Measurements from ENCODE around the gene CAPN12.

Gene CAPN12

GRCh38 chr19:38723990-38724854 is 20.1 kb downstream of the CAPN12 start:
- no peak for DNase-seq (ENCODE audit: low spot score)

DNA sequence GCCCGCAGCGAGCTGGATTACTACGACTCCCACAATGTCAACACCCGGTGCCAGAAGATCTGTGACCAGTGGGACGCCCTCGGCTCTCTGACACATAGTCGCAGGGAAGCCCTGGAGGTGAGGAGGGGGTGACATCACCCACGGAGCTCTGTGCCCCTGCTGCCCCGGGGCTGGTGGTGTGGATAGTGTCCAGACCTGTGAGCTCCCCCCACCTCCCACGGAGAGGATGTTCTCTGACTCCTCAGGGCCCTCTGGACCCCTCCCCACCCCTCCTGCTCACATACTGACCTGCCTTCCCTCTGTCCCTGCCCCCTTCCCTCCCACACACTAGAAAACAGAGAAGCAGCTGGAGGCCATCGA is 20.7 kb downstream of the CAPN12 start:
- DNase-seq (ENCODE audit: low spot score) = no peak

DNA sequence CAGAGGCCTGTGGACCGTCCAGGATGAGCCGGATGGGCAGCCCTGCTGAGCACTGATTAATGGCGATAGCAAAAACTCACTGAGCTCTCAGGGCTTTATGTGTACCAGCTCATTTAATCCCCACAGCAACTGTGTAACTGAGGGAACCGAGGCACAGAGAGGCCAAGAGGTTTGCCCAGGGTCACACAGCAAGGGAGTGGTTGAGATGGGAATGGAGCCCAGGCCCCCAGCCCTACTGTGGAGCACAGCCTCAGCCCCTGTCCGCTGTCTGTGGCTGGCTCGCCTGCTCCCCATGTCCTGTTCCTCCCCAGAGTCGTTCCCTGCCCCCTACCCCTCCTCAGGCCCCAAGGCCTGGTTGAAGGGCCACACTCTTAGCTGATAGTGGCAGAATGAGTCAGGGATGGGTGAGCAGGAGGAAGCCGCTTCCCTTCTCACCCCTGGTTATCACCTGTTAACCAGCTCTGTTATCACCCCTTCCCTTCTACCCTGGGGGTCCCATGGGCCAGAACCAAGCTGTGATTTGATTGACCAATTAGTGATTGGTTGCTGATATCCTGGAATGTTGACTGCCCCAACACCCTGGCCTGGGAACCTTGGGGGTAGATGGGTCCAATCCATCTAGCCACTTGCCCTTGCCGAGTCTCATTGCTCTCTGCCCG is 21.2 kb downstream of the CAPN12 start:
- DNase-seq (ENCODE audit: low spot score) = no peak

DNA sequence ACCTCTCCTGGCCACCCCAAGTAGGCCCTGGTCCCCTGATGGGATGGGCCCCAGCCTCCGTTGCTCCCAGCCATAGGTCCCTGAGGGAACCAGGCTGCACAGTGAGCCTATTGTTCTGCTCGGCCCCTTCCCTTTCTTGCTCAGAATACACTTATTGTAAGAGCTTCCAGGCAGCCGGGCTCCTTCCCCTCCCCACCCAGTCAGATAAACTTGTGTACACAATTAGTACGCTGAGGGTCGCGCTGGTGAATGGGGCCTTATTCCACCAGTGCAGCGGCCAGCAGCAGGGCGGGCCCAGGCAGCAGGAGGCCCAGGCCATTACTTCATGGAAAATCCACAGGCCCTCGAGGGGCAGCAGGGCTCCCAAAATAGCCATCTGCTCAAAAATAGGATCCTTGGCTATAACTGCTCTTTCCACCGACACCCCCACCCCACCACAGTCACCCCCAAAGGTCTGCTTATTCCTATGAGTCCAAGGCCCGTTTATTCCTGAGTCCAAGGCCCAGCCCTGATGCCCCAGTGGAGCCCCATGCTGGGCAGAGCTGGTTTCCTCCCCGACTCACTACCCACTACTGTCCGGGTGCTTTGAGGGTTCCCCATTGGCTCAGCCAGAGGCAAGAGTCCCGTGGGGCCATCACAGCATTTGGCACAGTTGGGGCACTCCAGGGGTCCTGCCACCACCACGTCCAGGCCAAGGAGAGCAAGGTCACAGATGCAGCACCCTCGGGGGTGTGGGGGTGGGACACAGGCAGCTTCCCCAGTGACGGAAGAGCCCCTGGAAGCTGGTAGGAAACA is 22.1 kb downstream of the CAPN12 start:
- DNase-seq (ENCODE audit: low spot score) = no peak

DNA sequence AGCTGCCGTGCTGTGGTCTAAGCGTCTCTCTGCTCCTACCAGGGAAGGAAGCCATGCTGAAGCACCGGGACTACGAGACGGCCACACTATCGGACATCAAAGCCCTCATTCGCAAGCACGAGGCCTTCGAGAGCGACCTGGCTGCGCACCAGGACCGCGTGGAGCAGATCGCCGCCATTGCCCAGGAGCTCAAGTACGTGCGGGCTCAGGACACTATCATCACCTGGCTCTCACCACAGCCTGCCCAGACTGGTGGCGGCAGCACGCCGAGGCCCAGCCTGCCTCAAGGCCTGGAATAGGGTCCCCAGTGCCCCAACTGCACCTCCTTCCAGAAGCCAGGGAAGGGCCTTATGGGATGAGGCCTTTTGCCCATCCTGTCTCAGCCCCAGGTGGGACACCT is 22.8 kb downstream of the CAPN12 start:
- no peak for DNase-seq (ENCODE audit: low spot score)

DNA sequence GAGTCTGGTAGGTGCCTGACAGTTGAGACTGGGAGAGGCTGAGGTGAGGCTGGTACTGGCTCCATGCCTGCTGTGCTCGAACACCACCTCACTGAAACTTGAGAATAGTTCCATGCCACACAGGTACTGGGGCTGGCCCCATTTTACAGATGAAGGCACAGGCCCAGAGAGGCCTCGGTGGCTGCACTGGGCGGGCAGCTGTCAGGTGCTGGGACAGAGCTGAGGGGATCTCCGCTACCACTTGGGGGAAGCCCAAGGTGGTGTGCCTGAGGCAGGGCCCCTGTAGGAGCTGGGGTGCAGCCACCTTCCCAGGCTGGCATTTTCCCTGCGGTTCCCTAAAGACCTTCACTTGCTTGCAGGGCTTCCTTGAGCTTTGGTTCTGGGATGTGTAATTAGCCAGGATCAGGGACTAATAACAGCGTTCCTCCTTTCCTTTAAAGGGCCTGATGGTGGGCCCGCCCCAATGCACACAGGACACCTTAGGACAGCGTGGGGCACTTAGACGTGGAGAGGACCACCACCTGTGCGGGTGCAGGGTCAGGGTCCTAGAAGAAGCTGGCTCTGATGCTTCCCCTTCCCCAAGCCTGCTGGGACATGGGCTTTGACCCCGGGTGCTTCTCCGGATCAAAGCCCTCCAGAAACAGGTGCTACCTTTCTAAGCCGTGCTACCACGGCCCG is 23.6 kb downstream of the CAPN12 start:
- DNase-seq (ENCODE audit: low spot score) = no peak

DNA sequence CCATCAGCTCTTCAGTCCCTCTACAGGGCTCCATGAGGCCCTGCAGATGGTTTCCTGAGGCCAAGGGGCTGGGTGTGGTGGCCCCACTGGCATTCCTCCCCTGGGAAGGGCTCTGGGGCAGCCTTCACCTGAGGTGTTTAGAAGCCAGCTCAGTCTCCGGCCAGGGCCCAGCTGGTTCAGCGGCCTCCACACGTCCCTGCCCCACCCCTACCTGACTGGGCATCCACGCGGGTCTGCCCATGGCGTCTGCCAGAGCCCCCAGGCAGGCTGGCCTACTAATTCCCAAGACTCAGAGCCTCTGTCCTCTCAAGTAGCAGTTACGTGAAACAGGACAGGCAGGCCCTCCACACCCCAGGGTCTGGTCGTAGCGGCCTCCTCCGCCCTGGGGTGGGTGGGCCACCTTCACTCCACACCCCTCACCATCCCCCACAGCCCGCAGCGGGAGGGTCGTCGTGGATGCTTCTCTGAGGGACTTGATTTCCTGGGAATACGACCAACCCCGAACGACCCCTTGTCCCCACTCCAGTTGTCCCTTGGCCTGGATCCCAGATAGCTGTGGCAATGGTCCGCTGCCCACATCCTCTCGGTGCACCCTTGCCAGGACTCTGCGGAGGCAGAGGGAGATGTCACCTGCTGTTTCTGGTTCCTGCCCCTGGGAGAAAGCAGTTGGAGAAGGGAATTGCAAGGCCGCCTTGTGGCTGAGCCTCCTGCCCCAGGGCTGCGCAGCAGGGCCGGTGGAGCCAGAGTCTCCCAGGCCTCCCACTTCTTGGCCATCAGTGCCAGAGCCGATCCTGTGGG is 24.3 kb downstream of the CAPN12 start:
- no peak for DNase-seq (ENCODE audit: low spot score)

DNA sequence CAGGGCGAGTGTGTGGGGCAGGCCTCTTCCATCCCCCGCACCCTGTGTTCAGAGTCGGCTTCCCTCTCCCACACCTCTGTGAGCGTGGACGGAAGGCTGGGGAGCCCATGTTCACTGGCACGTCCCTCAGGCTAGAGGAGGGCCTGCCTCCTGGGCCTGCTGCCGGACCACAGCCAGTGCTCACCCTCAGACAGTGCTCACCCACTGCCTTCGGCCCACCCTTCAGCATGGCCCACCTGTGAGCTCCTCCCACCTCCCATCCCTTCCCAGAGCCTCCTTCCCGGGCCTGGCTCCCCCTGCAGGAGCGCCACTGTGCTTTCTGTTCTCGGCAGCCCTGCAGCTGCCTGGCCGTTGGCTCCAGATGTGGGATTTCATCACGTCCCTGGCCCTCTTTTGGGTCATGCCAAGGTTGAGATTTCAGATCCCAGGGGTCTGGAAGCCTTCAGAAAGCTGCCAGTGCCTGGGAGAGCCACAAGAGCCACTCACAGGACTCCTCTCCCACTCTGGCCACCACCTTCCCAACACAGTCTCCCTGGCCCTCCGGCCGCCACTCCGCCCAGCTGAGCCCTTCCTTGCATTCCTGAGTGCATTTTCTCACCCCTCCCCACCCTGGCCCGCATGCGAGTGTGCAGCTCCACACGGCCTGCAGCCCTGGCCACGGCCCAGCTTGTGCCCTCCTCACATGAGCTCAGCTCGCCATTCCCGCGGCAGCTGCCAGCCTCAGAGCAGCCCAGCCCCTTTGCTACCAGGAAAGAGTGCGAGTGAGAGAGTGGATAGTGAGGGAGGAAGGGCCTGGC is 25.3 kb downstream of the CAPN12 start:
- DNase-seq (ENCODE audit: low spot score) = peak; percentile 64

DNA sequence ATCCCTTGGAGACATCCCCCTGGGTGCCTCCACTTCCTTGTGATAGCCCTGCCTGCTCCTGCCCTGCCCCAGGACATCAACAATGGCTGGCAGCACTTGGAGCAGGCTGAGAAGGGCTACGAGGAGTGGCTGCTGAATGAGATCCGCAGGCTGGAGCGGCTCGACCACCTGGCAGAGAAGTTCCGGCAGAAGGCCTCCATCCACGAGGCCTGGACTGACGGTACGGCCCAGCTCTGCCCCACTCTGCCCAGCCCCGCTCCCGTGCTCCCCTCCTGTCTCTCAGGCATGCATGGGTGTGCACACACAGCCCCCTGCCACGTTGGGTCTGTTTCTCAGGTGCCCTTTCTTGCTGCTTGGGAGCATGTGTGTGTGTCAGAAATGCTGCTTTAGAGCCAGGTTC is 26.4 kb downstream of the CAPN12 start:
- DNase-seq (ENCODE audit: low spot score) = no peak

GRCh38 chr19:38717051-38717450 is 27.2 kb downstream of the CAPN12 start:
- DNase-seq (ENCODE audit: low spot score) = no peak

GRCh38 chr19:38715555-38715954 is 28.7 kb downstream of the CAPN12 start:
- no peak for DNase-seq (ENCODE audit: low spot score)

DNA sequence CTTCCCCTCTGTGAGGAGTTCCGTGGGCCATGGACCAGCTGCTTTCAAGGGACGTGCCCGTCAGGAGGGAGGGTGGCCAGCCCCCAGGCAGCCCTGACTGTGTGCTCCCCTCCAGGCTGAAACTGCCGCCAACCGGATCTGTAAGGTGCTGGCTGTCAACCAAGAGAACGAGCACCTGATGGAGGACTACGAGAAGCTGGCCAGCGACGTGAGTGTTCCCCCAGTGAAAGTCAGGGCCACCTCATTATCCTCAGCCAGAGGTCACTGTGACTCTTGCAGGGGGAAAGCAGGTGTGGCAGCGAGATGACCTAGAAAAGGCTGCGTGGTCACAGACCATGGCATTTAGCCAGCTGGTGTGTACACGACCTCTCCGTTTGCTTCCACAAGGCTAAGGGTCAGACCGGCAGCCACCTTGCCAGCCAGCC is 29.9 kb downstream of the CAPN12 start:
- no peak for DNase-seq (ENCODE audit: low spot score)

DNA sequence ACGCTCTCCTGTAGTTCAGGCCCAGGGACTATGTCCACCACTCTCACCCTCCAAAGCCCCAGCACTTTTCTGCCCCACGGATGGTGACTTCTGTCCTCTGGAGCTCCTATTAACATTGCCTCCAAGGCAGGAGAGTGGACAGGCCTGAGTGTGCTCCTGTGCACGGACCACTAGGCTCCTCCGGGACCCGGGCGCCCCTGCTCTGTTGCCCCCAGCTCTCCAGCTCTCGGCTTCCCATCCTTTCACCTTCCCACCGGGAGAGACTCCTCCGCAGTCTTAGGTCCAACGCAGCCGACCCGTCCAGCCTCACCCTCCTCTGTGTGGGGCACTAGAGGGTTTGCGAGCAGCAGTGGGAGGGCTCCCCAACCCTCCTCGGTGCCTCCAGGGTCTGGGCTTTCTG is 30.4 kb downstream of the CAPN12 start:
- no peak for DNase-seq (ENCODE audit: low spot score)

DNA sequence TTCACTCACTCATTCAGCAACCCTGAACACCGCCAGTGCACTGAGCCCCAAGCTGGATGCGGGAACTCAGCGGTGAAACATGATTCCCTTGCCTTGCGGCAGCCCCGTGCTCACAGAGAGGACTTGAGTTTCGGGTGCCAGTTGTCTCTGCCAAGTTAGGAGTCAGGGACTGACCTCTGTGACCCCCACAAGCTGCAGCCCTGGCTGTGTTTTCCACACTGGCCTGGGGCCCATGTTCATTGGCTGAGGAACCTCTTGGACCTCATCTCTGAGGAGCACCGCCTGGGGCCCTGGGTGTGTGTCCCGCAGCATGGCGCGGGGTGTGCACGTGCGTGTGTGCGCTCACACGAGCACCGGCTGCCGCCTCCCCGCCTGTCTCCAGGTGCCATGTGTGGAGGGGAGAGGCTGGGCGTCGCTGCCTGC is 31.0 kb downstream of the CAPN12 start:
- DNase-seq (ENCODE audit: low spot score) = no peak

GRCh38 chr19:38712161-38712748 is 32.0 kb downstream of the CAPN12 start:
- DNase-seq (ENCODE audit: low spot score) = no peak

DNA sequence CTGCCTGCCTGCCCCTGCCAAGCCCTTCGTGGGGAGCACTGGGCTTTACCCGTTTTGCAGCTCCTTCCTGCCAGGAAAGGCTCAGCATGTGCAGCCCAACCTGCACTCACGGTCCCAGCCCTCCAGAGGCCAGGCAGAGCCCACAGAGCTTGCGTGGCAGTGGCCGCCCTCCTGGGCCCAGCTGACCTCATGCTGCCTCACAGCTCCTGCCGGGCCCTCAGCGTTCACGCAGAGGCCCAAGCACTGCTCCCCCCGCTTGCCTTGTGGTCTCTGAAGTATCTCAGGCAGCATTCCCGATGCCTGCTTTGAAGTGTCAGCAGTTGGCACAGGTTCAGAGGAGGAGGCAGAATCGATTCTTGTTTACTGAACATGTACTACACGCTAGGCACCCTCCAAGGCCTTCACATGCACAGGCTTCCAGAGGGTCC is 32.5 kb downstream of the CAPN12 start:
- peak; percentile 97 for DNase-seq (ENCODE audit: low spot score)

- DNase-seq (ENCODE audit: low spot score) = peak; percentile 34
Observed at GRCh38 chr19:38710928-38711725, 33.1 kb downstream of the CAPN12 start.

DNA sequence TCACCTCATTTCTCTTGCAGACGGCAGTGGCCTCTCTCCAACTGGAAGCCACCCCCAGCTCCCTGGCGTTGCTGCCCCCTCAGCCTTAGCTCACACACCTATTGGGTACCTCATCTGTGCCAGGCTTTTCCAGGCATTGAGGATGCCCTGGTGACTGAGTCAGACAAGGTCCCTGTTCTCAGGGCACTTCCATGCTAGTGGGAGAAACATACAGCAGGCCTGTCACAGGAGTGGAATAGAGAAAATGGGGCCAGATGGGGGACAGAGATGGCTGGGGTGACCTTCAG is 33.9 kb downstream of the CAPN12 start:
- DNase-seq (ENCODE audit: low spot score) = no peak

GRCh38 chr19:38709671-38710415 is 34.4 kb downstream of the CAPN12 start:
- DNase-seq (ENCODE audit: low spot score) = no peak
